GM23338 (cell line): ENCODE results near the gene FRYL.

Experiments
- TF ChIP-seq, protein P1 (sequence below), 2 experiments: fragments of 200-600 bp in 1 of 2; sonication (generic) in 1 of 2; conservative IDR thresholded peaks; 2 replicates each; pipeline versions ENCODE4 v1.5.1 to v1.6.1; 2016 to 2017; ENCODE audit warnings: antibody characterized with exemption in 2 of 2, low read depth in 2 of 2, mild to moderate bottlenecking in 2 of 2, moderate library complexity in 1 of 2
- TF ChIP-seq, protein P2 (sequence below): IDR thresholded peaks from one replicate; pipeline ENCODE4 v1.6.1; 2018; ENCODE audit warnings: antibody characterized with exemption; ENCODE audit not compliant: unreplicated experiment

DNA sequence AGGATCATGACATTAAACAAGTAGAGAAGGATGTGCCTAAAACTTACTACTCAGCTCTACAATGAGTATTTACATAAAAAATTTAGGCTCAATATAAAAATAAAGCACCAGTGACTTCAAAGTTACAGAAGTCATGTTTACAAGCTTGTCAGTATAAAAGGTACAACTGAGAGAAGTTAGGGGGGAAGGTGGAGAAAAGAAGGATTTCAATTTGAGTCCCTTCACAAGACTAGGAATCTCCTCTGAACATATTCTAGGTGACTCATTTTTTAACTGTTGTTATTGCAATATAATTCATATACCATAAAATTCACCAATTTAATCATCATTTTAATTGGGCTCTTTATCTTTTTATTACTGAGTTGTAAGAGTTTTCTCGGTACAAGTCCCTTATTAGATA lies 26.9 kb downstream of the FRYL start:
- TF ChIP-seq, protein P1, sequence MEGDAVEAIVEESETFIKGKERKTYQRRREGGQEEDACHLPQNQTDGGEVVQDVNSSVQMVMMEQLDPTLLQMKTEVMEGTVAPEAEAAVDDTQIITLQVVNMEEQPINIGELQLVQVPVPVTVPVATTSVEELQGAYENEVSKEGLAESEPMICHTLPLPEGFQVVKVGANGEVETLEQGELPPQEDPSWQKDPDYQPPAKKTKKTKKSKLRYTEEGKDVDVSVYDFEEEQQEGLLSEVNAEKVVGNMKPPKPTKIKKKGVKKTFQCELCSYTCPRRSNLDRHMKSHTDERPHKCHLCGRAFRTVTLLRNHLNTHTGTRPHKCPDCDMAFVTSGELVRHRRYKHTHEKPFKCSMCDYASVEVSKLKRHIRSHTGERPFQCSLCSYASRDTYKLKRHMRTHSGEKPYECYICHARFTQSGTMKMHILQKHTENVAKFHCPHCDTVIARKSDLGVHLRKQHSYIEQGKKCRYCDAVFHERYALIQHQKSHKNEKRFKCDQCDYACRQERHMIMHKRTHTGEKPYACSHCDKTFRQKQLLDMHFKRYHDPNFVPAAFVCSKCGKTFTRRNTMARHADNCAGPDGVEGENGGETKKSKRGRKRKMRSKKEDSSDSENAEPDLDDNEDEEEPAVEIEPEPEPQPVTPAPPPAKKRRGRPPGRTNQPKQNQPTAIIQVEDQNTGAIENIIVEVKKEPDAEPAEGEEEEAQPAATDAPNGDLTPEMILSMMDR (conservative IDR thresholded peaks at IDR 0.05; ENCODE audit: low read depth in 2 of 2): no peak
- TF ChIP-seq, protein P2, sequence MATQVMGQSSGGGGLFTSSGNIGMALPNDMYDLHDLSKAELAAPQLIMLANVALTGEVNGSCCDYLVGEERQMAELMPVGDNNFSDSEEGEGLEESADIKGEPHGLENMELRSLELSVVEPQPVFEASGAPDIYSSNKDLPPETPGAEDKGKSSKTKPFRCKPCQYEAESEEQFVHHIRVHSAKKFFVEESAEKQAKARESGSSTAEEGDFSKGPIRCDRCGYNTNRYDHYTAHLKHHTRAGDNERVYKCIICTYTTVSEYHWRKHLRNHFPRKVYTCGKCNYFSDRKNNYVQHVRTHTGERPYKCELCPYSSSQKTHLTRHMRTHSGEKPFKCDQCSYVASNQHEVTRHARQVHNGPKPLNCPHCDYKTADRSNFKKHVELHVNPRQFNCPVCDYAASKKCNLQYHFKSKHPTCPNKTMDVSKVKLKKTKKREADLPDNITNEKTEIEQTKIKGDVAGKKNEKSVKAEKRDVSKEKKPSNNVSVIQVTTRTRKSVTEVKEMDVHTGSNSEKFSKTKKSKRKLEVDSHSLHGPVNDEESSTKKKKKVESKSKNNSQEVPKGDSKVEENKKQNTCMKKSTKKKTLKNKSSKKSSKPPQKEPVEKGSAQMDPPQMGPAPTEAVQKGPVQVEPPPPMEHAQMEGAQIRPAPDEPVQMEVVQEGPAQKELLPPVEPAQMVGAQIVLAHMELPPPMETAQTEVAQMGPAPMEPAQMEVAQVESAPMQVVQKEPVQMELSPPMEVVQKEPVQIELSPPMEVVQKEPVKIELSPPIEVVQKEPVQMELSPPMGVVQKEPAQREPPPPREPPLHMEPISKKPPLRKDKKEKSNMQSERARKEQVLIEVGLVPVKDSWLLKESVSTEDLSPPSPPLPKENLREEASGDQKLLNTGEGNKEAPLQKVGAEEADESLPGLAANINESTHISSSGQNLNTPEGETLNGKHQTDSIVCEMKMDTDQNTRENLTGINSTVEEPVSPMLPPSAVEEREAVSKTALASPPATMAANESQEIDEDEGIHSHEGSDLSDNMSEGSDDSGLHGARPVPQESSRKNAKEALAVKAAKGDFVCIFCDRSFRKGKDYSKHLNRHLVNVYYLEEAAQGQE: no peak
